H1 (cell line): ENCODE data around the gene BDKRB1. TPM values are rescaled to one million over a fixed set of nuclear protein-coding genes. Genes with fewer than 3 reads are reported as not detected.

ENCODE experiments used
- CTCF ChIA-PET: fragments of 300-600 bp; sonication (Branson Sonifier 250); formaldehyde crosslinking; loops from one replicate; lab custom pipeline; 2021; ENCODE audit not compliant: partially characterized antibody; lab: Charles Lee
- POLR2A ChIA-PET: fragments of 300-600 bp; sonication (Branson Sonifier 250); formaldehyde crosslinking; loops from one replicate; lab custom pipeline; 2021; ENCODE audit warnings: inconsistent platforms; ENCODE audit not compliant: partially characterized antibody; lab: Charles Lee
- DNase-seq, 2 experiments: peaks; one replicate each; pipeline versions ENCODE4 v3.0.0 to v3.0.0-alpha.2; 2010 to 2022; ENCODE audit warnings: low spot score in 2 of 2, low read depth in 1 of 2, mixed read lengths in 1 of 2
- FAIRE-seq: peaks from 2 replicates; lab custom pipeline; 2011; peaks lifted over from hg19 to GRCh38; lab: Jason Lieb, UNC
- H2AFZ ChIP-seq: 2 replicates; pipeline ENCODE4 v1.8.1; 2012; ENCODE audit warnings: low read length, inconsistent platforms
- H2AK5ac ChIP-seq: 2 replicates; pipeline ENCODE4 v1.6.1; 2013; ENCODE audit warnings: low read depth, low read length
- H2BK120ac ChIP-seq: replicated peaks from 2 replicates; pipeline ENCODE3; 2013; ENCODE audit warnings: low read depth, low read length, inconsistent platforms
- H2BK12ac ChIP-seq: 2 replicates; pipeline ENCODE4 v1.6.1; 2013; ENCODE audit warnings: low read depth, low read length
- H2BK15ac ChIP-seq: 2 replicates; pipeline ENCODE4 v1.6.1; 2013; ENCODE audit warnings: low read length
- H2BK20ac ChIP-seq: 2 replicates; pipeline ENCODE4 v1.6.1; 2013; ENCODE audit warnings: low read length
- H2BK5ac ChIP-seq: 2 replicates; pipeline ENCODE4 v1.6.1; 2013; ENCODE audit warnings: low read depth, low read length
- H3K14ac ChIP-seq: 2 replicates; pipeline ENCODE4 v1.6.1; 2013; ENCODE audit warnings: inconsistent platforms; ENCODE audit not compliant: insufficient read length
- H3K18ac ChIP-seq: 2 replicates; pipeline ENCODE4 v1.6.1; 2013; ENCODE audit warnings: low read length; ENCODE audit errors: extremely low read depth
- H3K23ac ChIP-seq: 2 replicates; pipeline ENCODE4 v1.6.1; 2013; ENCODE audit warnings: inconsistent platforms; ENCODE audit not compliant: insufficient read length
- H3K23me2 ChIP-seq: 2 replicates; pipeline ENCODE4 v1.6.1; 2013; ENCODE audit warnings: low read depth, low read length
- H3K27ac ChIP-seq: 2 replicates; pipeline ENCODE4 v1.6.1; 2011; ENCODE audit warnings: low read depth, low read length, inconsistent platforms
- H3K27me3 ChIP-seq, 4 experiments: replicated peaks in 1 of 4; 1 replicate in 1 of 4; 2 replicates in 3 of 4; pipeline versions ENCODE4 v1.6.1 to v1.8.1; 2011 to 2013; ENCODE audit warnings: low read length in 3 of 4, mild to moderate bottlenecking in 3 of 4, inconsistent platforms in 2 of 4, mixed read lengths in 2 of 4, moderate library complexity in 1 of 4; ENCODE audit not compliant: control insufficient read depth in 3 of 4, insufficient read depth in 3 of 4; ENCODE audit errors: extremely low read depth in 1 of 4
- H3K36me3 ChIP-seq, 4 experiments: 2 replicates each; pipeline versions ENCODE4 v1.6.1 to v1.8.1; 2011 to 2013; ENCODE audit warnings: mild to moderate bottlenecking in 4 of 4, low read length in 3 of 4, moderate library complexity in 2 of 4, control low read depth in 1 of 4, inconsistent platforms in 1 of 4; ENCODE audit not compliant: insufficient read depth in 4 of 4, control insufficient read depth in 2 of 4
- H3K4ac ChIP-seq: replicated peaks from 2 replicates; pipeline ENCODE3; 2013; ENCODE audit warnings: low read length, low read depth, mixed read lengths, inconsistent platforms; ENCODE audit not compliant: insufficient read length
- H3K4me1 ChIP-seq, 4 experiments: replicated peaks in 1 of 4; 1 replicate in 1 of 4; 2 replicates in 3 of 4; pipeline versions ENCODE4 v1.6.1 to v1.8.1; 2011 to 2013; ENCODE audit warnings: low read length in 3 of 4, inconsistent platforms in 2 of 4, mixed read lengths in 1 of 4; ENCODE audit not compliant: insufficient read depth in 4 of 4, control insufficient read depth in 3 of 4
- H3K4me2 ChIP-seq, 2 experiments: 2 replicates each; pipeline versions ENCODE4 v1.6.1 to v1.8.1; 2011 to 2013; ENCODE audit warnings: low read depth in 2 of 2, low read length in 2 of 2, control low read depth in 1 of 2, inconsistent platforms in 1 of 2, mild to moderate bottlenecking in 1 of 2; ENCODE audit not compliant: insufficient read depth in 1 of 2
- H3K4me3 ChIP-seq, 4 experiments: fragments of 200-600, 300-600 bp in 1 of 4; sonication (generic), shearing (Covaris generic), sonication (Bioruptor Twin) in 1 of 4; 2 replicates each; pipeline versions ENCODE4 v1.5.1 to v1.8.1; 2011 to 2016; ENCODE audit warnings: low read length in 4 of 4, low read depth in 3 of 4, control low read depth in 2 of 4, inconsistent platforms in 2 of 4, mild to moderate bottlenecking in 2 of 4, mixed read lengths in 1 of 4, moderate library complexity in 1 of 4; ENCODE audit not compliant: insufficient read depth in 2 of 4; ENCODE audit errors: extremely low read depth in 1 of 4
- H3K56ac ChIP-seq: replicated peaks from 2 replicates; pipeline ENCODE3; 2013; ENCODE audit warnings: low read depth, mild to moderate bottlenecking, mixed read lengths, low read length, inconsistent platforms; ENCODE audit not compliant: insufficient read length
- H3K79me1 ChIP-seq: 2 replicates; pipeline ENCODE4 v1.6.1; 2013; ENCODE audit warnings: low read depth, low read length, control low read depth
- H3K79me2 ChIP-seq, 2 experiments: 2 replicates each; pipeline versions ENCODE4 v1.6.1 to v1.8.1; 2012 to 2013; ENCODE audit warnings: low read length in 2 of 2, mild to moderate bottlenecking in 2 of 2, inconsistent platforms in 1 of 2; ENCODE audit not compliant: insufficient read depth in 2 of 2, control insufficient read depth in 1 of 2
- H3K9ac ChIP-seq, 4 experiments: replicated peaks in 1 of 4; 1 replicate in 1 of 4; 2 replicates in 3 of 4; pipeline versions ENCODE4 v1.6.1 to v1.8.1; 2011 to 2013; ENCODE audit warnings: low read depth in 3 of 4, low read length in 3 of 4, control low read depth in 2 of 4, mild to moderate bottlenecking in 2 of 4, moderate library complexity in 2 of 4, inconsistent platforms in 1 of 4; ENCODE audit errors: extremely low read depth in 1 of 4
- H3K9me3 ChIP-seq, 2 experiments: 2 replicates each; pipeline versions ENCODE4 v1.6.1 to v1.8.1; 2012 to 2013; ENCODE audit warnings: mild to moderate bottlenecking in 2 of 2, moderate library complexity in 2 of 2, control low read depth in 1 of 2, inconsistent platforms in 1 of 2, low read depth in 1 of 2, low read length in 1 of 2, mixed read lengths in 1 of 2; ENCODE audit not compliant: insufficient read depth in 2 of 2
- H4K20me1 ChIP-seq, 2 experiments: replicated peaks in 1 of 2; 2 replicates each; pipeline versions ENCODE3 to v1.8.1; 2011 to 2013; ENCODE audit warnings: inconsistent platforms in 2 of 2, low read length in 2 of 2, mild to moderate bottlenecking in 1 of 2; ENCODE audit not compliant: insufficient read depth in 2 of 2, control insufficient read depth in 1 of 2
- H4K5ac ChIP-seq: 2 replicates; pipeline ENCODE4 v1.6.1; 2013; ENCODE audit warnings: low read length, low read depth, mixed read lengths, inconsistent platforms; ENCODE audit not compliant: insufficient read length
- H4K8ac ChIP-seq: 2 replicates; pipeline ENCODE4 v1.8.0; 2013; ENCODE audit warnings: mild to moderate bottlenecking, moderate library complexity, low read length, inconsistent platforms; ENCODE audit not compliant: insufficient read depth; ENCODE audit errors: extremely low read depth
- H4K91ac ChIP-seq: replicated peaks from 2 replicates; pipeline ENCODE3; 2013; ENCODE audit warnings: low read length, mixed read lengths, inconsistent platforms; ENCODE audit not compliant: insufficient read length
- FOSL1 ChIP-seq: IDR thresholded peaks from 2 replicates; pipeline ENCODE4 v1.6.1; 2011; ENCODE audit warnings: mild to moderate bottlenecking, low read depth, low read length, moderate library complexity; ENCODE audit not compliant: insufficient read depth
- JUN ChIP-seq: IDR thresholded peaks from 2 replicates; pipeline ENCODE4 v1.6.1; 2011; ENCODE audit warnings: low read depth, mild to moderate bottlenecking, improper control_type of control experiment, low read length
- POU5F1 ChIP-seq: IDR thresholded peaks from 2 replicates; pipeline ENCODE4 v1.6.1; 2011; ENCODE audit warnings: low read depth, mild to moderate bottlenecking, low read length, moderate library complexity
- RAD21 ChIP-seq, 2 experiments: IDR thresholded peaks in 1 of 2; conservative IDR thresholded peaks in 1 of 2; 2 replicates each; pipeline ENCODE4 v1.6.1; 2011; ENCODE audit warnings: low read depth in 2 of 2, low read length in 2 of 2, improper control_type of control experiment in 1 of 2, inconsistent platforms in 1 of 2, mild to moderate bottlenecking in 1 of 2, moderate library complexity in 1 of 2
- WGBS, 2 experiments: shearing (Covaris generic) in 1 of 2; methylation state at CpG; one replicate each; pipeline versions ENCODE4 v1.1.6 to v1.1.7; 2013 to 2015; ENCODE audit warnings: low lambda C conversion rate in 2 of 2, mixed read lengths in 2 of 2, inconsistent platforms in 1 of 2, low coverage in 1 of 2, missing lambda C conversion rate in 1 of 2; ENCODE audit not compliant: insufficient replicate concordance in 2 of 2, insufficient coverage in 1 of 2, insufficient read length in 1 of 2; ENCODE audit errors: extremely low coverage in 1 of 2, missing lambda C conversion rate in 1 of 2; 5-methylcytosine and 5-hydroxymethylcytosine counted together
- polyA plus RNA-seq, 7 experiments: library from polyadenylated mRNA; depleted of rRNA in 3 of 7; stranded (reverse) in 5 of 7; unstranded in 2 of 7; fragments of >200 nt in 5 of 7; fragments of 200-250 nt in 2 of 7; gene quantifications; 1 replicate in 5 of 7; 2 replicates in 1 of 7; 4 replicates in 1 of 7; pipeline versions ENCODE4 v1.2.1 to v1.2.3, GENCODE V29; 2011 to 2013; ENCODE audit warnings: missing spikeins in 2 of 7, mixed read lengths in 2 of 7
- total RNA-seq: library from RNA; stranded (reverse); fragmentation: NEBNext Ultra II Directional; extraction: Animal tissue kit (Norgen Biotek cat#: 25700); gene quantifications from 2 replicates; pipeline ENCODE4 v1.2.1, GENCODE V29; 2021

BDKRB1 gene
- total and polyA plus RNA-seq, 2 of the 8 experiments (the other 6 are each of a cell fraction or from before 2014, with no cell fraction given): 0.27 TPM; not detected in 1

GRCh38 chr14:96232506-96232905, 23.5 kb upstream of the BDKRB1 start:
- H3K79me2 ChIP-seq: no peaks in the 10 kb centered on the region
- no peak overlapping the region for H2BK20ac ChIP-seq
- H3K4me1 ChIP-seq: peaks cover 0 to 5% (median 0%) of the 10 kb centered on the region in 4 experiments; a peak in 1 of 7 replicates
- H3K18ac ChIP-seq: no peak overlapping the region
- peaks cover 4 to 6% of the 10 kb centered on the region in 2 experiments; a peak in 2 of 4 replicates for H3K9me3 ChIP-seq
- no peak overlapping the region for H3K56ac ChIP-seq
- H3K79me1 ChIP-seq: no peaks in the 10 kb centered on the region
- no peak overlapping the region for H3K23ac ChIP-seq
- ChIA-PET POLR2A (no interaction called here), CTCF (interaction anchor here (1.0 to 1.5 kb wide), 3 partner anchors 24 to 134 kb away, joined by 3 to 5 read pairs (median 4); no protein-coding TSS in a partner anchor)
- H3K27me3 ChIP-seq: no peaks in the 10 kb centered on the region
- no peak overlapping the region for H2AFZ ChIP-seq
- no peak overlapping the region for H3K4me2 ChIP-seq
- no peak overlapping the region for H3K4me3 ChIP-seq
- H2BK5ac ChIP-seq: no peak overlapping the region
- TF ChIP-seq FOSL1 (no peak), JUN (no peak), POU5F1 (no peak), RAD21 (IDR thresholded peaks at IDR 0.05 in 1 of 2, conservative IDR thresholded peaks at IDR 0.05 in 1 of 2; ENCODE audit: low read depth in 2 of 2, low read length in 2 of 2) (no peak)
- H3K9ac ChIP-seq: no peak overlapping the region
- H2BK120ac ChIP-seq: no peak overlapping the region
- DNase-seq (no peak), FAIRE-seq (no peak)
- H3K27ac ChIP-seq: no peak overlapping the region
- no peak overlapping the region for H4K5ac ChIP-seq
- H3K23me2 ChIP-seq: 0 out of 2 replicates have a peak, but pooled peaks cover 2% of the 10 kb centered on the region
- H4K91ac ChIP-seq: no peak overlapping the region
- no peak overlapping the region for H2BK12ac ChIP-seq
- H3K36me3 ChIP-seq: no peaks in the 10 kb centered on the region
- no peak overlapping the region for H3K4ac ChIP-seq
- no peak overlapping the region for H2BK15ac ChIP-seq
- no peak overlapping the region for H3K14ac ChIP-seq
- WGBS, 2 experiments: 92% methylated on average over 11 of the region's 11 CpGs; no CpG with 5 or more reads in 1 of the 2 experiments
- H2AK5ac ChIP-seq: no peak overlapping the region
- H4K8ac ChIP-seq: no peak overlapping the region
- no peaks in the 10 kb centered on the region for H4K20me1 ChIP-seq
